Memory B cell (primary cell): ENCODE measurements around the gene ZNF276.
A peak's percentile ranks its signal among the peaks of the same experiment; 100 is the strongest.
"Not testable (repeated sequence)": the region's sequence is repeated elsewhere in the genome, so short reads cannot be mapped to it uniquely, and the experiment has no call there.

Source experiments
- ATAC-seq: fragments of 150-1000 bp; cut with Tn5 transposase; 2 replicates; pipeline ENCODE4 v1.10.0; 2021; ENCODE audit warnings: low read depth, mild to moderate bottlenecking, moderate library complexity
- DNase-seq, 2 donors: peaks; one replicate each; pipeline ENCODE4 v3.0.0; 2022; ENCODE audit warnings: low spot score in 2 of 2
- H3K27ac Mint-ChIP-seq: one replicate; pipeline ENCODE4 v1.8.0; 2022; ENCODE audit warnings: mild to moderate bottlenecking, moderate library complexity, mixed read lengths
- H3K27me3 Mint-ChIP-seq: one replicate; pipeline ENCODE4 v1.8.0; 2022; ENCODE audit warnings: mixed read lengths
- H3K36me3 Mint-ChIP-seq: one replicate; pipeline ENCODE4 v1.8.0; 2022; ENCODE audit warnings: mild to moderate bottlenecking, mixed read lengths
- H3K4me1 Mint-ChIP-seq: one replicate; pipeline ENCODE4 v1.8.0; 2022; ENCODE audit warnings: mixed read lengths
- H3K4me3 Mint-ChIP-seq: one replicate; pipeline ENCODE4 v1.8.0; 2022; ENCODE audit warnings: mild to moderate bottlenecking, moderate library complexity, mixed read lengths
- H3K9me3 Mint-ChIP-seq: one replicate; pipeline ENCODE4 v1.8.0; 2022; ENCODE audit warnings: mixed read lengths

ZNF276 gene

GRCh38 chr16:89691986-89692569, 29.3 kb upstream of the ZNF276 start:
- Mint-ChIP-seq H3K4me1 (peaks cover 15% of the 10 kb centered on the region), H3K36me3 (peaks cover 10% of the 10 kb centered on the region), H3K27ac (no peak overlapping the region), H3K4me3 (no peak overlapping the region), H3K27me3 (no peaks in the 10 kb centered on the region), H3K9me3 (no peaks in the 10 kb centered on the region)
- DNase-seq (no peak), ATAC-seq (no peak)

GRCh38 chr16:89693289-89693731, 28.0 kb upstream of the ZNF276 start:
- no peaks in the 10 kb centered on the region for H3K27me3 Mint-ChIP-seq
- H3K27ac Mint-ChIP-seq = no peak overlapping the region
- H3K36me3 Mint-ChIP-seq = peaks cover 10% of the 10 kb centered on the region
- peaks cover 10% of the 10 kb centered on the region for H3K4me1 Mint-ChIP-seq
- no peak overlapping the region for H3K4me3 Mint-ChIP-seq
- no peaks in the 10 kb centered on the region for H3K9me3 Mint-ChIP-seq
- ATAC-seq (no peak), DNase-seq (no peak)

- Mint-ChIP-seq H3K27ac (no peak overlapping the region), H3K27me3 (no peaks in the 10 kb centered on the region), H3K4me3 (no peak overlapping the region), H3K9me3 (no peaks in the 10 kb centered on the region), H3K36me3 (peaks cover 10% of the 10 kb centered on the region), H3K4me1 (peaks cover 10% of the 10 kb centered on the region)
- DNase-seq (no peak), ATAC-seq (no peak)
These were observed 27.2 kb upstream of the ZNF276 start for GRCh38 chr16:89693931-89694783.

GRCh38 chr16:89694784-89695085, 26.6 kb upstream of the ZNF276 start:
- not testable (repeated sequence) for H3K27me3 Mint-ChIP-seq, H3K9me3 Mint-ChIP-seq, DNase-seq, H3K4me3 Mint-ChIP-seq, H3K4me1 Mint-ChIP-seq, H3K27ac Mint-ChIP-seq, ATAC-seq, H3K36me3 Mint-ChIP-seq

GRCh38 chr16:89695086-89695874, 26.1 kb upstream of the ZNF276 start:
- H3K4me1 Mint-ChIP-seq = peaks cover 14% of the 10 kb centered on the region
- H3K9me3 Mint-ChIP-seq = no peaks in the 10 kb centered on the region
- ATAC-seq (no peak), DNase-seq (no peak)
- peaks cover 8% of the 10 kb centered on the region for H3K36me3 Mint-ChIP-seq
- no peak overlapping the region for H3K4me3 Mint-ChIP-seq
- H3K27ac Mint-ChIP-seq = no peak overlapping the region
- no peaks in the 10 kb centered on the region for H3K27me3 Mint-ChIP-seq

- DNase-seq = no peak
- no peak for ATAC-seq
- peaks cover 5% of the 10 kb centered on the region for H3K36me3 Mint-ChIP-seq
- H3K27me3 Mint-ChIP-seq = no peaks in the 10 kb centered on the region
- peaks cover 16% of the 10 kb centered on the region for H3K4me1 Mint-ChIP-seq
- no peaks in the 10 kb centered on the region for H3K9me3 Mint-ChIP-seq
- no peak overlapping the region for H3K27ac Mint-ChIP-seq
- no peak overlapping the region for H3K4me3 Mint-ChIP-seq
These were observed 25.3 kb upstream of the ZNF276 start for GRCh38 chr16:89695875-89696669.

GRCh38 chr16:89696670-89697128, 24.6 kb upstream of the ZNF276 start:
- Mint-ChIP-seq H3K4me1 (peaks cover 16% of the 10 kb centered on the region), H3K9me3 (no peaks in the 10 kb centered on the region), H3K36me3 (peaks cover 5% of the 10 kb centered on the region), H3K27me3 (no peaks in the 10 kb centered on the region), H3K27ac (no peak overlapping the region), H3K4me3 (no peak overlapping the region)
- DNase-seq (no peak), ATAC-seq (no peak)

GRCh38 chr16:89697161-89697615, 24.1 kb upstream of the ZNF276 start:
- no peak for ATAC-seq
- H3K36me3 Mint-ChIP-seq = peaks cover 5% of the 10 kb centered on the region
- H3K4me3 Mint-ChIP-seq = no peak overlapping the region

GRCh38 chr16:89697616-89698331, 23.6 kb upstream of the ZNF276 start:
- peaks cover 5% of the 10 kb centered on the region for H3K36me3 Mint-ChIP-seq
- H3K4me3 Mint-ChIP-seq = no peak overlapping the region
- H3K27me3 Mint-ChIP-seq = no peaks in the 10 kb centered on the region
- H3K9me3 Mint-ChIP-seq = no peaks in the 10 kb centered on the region
- ATAC-seq = no peak
- DNase-seq = no peak
- peaks cover 19% of the 10 kb centered on the region for H3K4me1 Mint-ChIP-seq
- H3K27ac Mint-ChIP-seq = no peak overlapping the region

More at GRCh38 chr16:89697161-89697615, 24.1 kb upstream of the ZNF276 start:
- Mint-ChIP-seq H3K27me3 (no peaks in the 10 kb centered on the region), H3K27ac (no peak overlapping the region), H3K9me3 (no peaks in the 10 kb centered on the region), H3K4me1 (peaks cover 16% of the 10 kb centered on the region)
- DNase-seq = no peak

- not testable (repeated sequence) for DNase-seq, H3K36me3 Mint-ChIP-seq, H3K27me3 Mint-ChIP-seq, H3K9me3 Mint-ChIP-seq, ATAC-seq, H3K4me3 Mint-ChIP-seq
- Mint-ChIP-seq H3K27ac (peak overlapping the region; percentile 59), H3K4me1 (peaks cover 14% of the 10 kb centered on the region)
These were observed 22.6 kb upstream of the ZNF276 start for GRCh38 chr16:89698717-89699116.

GRCh38 chr16:89699629-89700099, 21.7 kb upstream of the ZNF276 start:
- ATAC-seq = not testable (repeated sequence)

GRCh38 chr16:89700100-89700648, 21.2 kb upstream of the ZNF276 start:
- Mint-ChIP-seq H3K9me3 (no peaks in the 10 kb centered on the region), H3K4me1 (peaks cover 11% of the 10 kb centered on the region), H3K27me3 (no peaks in the 10 kb centered on the region), H3K27ac (peak overlapping the region; percentile 86), H3K36me3 (no peaks in the 10 kb centered on the region), H3K4me3 (peak overlapping the region; percentile 87)
- peak; percentile 94 to 95 for DNase-seq
- ATAC-seq = peak; percentile 34

More at GRCh38 chr16:89699629-89700099, 21.7 kb upstream of the ZNF276 start:
- not testable (repeated sequence) for H3K9me3 Mint-ChIP-seq, DNase-seq, H3K27me3 Mint-ChIP-seq, H3K36me3 Mint-ChIP-seq
- Mint-ChIP-seq H3K4me3 (peak overlapping the region; percentile 87), H3K4me1 (peaks cover 11% of the 10 kb centered on the region), H3K27ac (peak overlapping the region; percentile 86)
